Subcutaneous adipose tissue (tissue), 4 donors: Measurements from ENCODE around the gene PITPNC1. TPM values are rescaled to one million over a fixed set of nuclear protein-coding genes. Genes with fewer than 3 reads are reported as not detected.

Experiments
- CTCF ChIP-seq: fragments of 450-650 bp; IDR thresholded peaks from one replicate; pipeline ENCODE4 v1.5.1; 2016; ENCODE audit warnings: low read depth, mild to moderate bottlenecking, control low read depth, antibody characterized with exemption, moderate library complexity
- total RNA-seq, 4 donors: library from RNA; depleted of rRNA; stranded (reverse); fragments of >200 nt; gene quantifications; one replicate each; pipeline ENCODE4 v1.1.0, GENCODE V29; 2016

Gene PITPNC1
- total RNA-seq, 4 donors from 2014 or later = 12.1 to 26.8 (median 18.2) TPM

- TF ChIP-seq CTCF = no peak
Observed at GRCh38 chr17:67353161-67353560, 23.9 kb upstream of the PITPNC1 start.

- TF ChIP-seq CTCF = no peak
Observed at GRCh38 chr17:67353929-67354574, 23.0 kb upstream of the PITPNC1 start.

- TF ChIP-seq CTCF = no peak
Observed at GRCh38 chr17:67358612-67359011, 18.5 kb upstream of the PITPNC1 start.

GRCh38 chr17:67359960-67360791 lies 16.9 kb upstream of the PITPNC1 start:
- TF ChIP-seq CTCF = no peak

- no peak for TF ChIP-seq CTCF
Observed at GRCh38 chr17:67360880-67361279, 16.2 kb upstream of the PITPNC1 start.

- TF ChIP-seq CTCF = no peak
Observed at GRCh38 chr17:67362173-67362572, 14.9 kb upstream of the PITPNC1 start.

- no peak for TF ChIP-seq CTCF
Observed at GRCh38 chr17:67364847-67365737, 12.0 kb upstream of the PITPNC1 start.
